ENCODE measurements around the gene ADAMTS9.

The ADAMTS9 gene

DNA sequence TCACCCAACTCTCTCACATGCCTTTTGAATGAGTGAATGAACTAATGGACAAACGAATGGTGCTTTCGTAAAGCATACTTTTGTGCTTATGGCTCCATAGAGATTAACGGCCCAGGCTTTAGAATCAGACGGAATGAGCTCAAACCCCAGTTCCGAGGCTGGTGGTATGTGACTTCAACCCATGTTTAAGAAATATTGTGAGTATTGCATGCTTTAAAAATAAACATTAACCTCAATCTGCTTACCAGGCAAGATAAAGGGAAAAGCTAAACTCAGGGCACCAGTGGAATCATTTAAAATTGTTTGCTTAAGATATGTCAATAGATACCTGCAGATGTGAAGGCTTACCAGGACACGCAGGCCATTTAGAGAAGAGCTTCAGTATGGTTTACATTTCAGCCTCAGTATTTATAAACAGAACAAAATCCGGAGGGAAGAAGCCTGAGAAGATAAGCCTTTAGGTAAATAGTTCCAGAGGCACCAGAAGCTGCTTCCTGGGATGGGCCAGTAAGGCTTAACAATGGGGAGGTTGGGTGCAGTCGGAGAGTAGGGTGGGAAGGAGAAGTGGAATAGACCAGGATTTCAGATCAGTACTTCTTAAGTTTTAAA, 186.4 kb downstream of the ADAMTS9 start:
- TF ChIP-seq, protein P1, sequence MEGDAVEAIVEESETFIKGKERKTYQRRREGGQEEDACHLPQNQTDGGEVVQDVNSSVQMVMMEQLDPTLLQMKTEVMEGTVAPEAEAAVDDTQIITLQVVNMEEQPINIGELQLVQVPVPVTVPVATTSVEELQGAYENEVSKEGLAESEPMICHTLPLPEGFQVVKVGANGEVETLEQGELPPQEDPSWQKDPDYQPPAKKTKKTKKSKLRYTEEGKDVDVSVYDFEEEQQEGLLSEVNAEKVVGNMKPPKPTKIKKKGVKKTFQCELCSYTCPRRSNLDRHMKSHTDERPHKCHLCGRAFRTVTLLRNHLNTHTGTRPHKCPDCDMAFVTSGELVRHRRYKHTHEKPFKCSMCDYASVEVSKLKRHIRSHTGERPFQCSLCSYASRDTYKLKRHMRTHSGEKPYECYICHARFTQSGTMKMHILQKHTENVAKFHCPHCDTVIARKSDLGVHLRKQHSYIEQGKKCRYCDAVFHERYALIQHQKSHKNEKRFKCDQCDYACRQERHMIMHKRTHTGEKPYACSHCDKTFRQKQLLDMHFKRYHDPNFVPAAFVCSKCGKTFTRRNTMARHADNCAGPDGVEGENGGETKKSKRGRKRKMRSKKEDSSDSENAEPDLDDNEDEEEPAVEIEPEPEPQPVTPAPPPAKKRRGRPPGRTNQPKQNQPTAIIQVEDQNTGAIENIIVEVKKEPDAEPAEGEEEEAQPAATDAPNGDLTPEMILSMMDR (IDR thresholded peaks at IDR 0.05; ENCODE audit: extremely low read depth, missing control alignments), result no peak
- no peak for DNase-seq (ENCODE audit: low spot score)

DNA sequence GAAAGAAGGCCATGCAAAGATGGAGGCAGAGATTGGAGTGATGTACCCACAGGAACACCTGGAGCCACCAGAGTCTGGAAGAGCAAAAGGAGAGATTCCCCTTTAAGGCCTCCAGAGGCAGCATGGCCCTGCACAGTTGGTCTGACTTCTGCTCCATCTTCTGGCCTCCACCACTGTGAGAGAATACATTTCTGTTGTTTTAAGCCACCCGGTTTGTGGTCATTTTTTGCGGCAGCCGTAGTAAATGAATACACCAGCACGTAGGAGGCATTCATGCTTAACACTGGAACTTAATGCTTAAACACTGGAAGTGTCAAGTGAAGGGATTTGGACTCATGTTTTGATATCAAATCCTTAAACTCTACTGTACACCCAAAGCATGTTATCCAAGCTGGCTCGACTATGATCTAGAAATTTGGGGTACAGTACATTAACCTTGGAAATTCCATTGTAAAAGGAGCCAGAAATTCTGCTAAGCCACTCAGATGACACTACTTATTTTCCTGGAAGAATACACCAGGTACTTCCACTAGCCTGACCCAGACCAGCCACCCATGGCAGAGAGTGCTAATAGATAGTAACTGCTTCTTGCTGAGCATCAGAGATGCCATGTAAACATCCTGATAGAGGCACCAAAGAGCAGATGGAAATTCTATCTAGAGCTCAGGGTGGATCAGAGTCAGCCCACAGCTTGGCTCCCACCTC, 190.9 kb downstream of the ADAMTS9 start:
- DNase-seq (ENCODE audit: low spot score), result no peak
- TF ChIP-seq, protein P1 (IDR thresholded peaks at IDR 0.05; ENCODE audit: extremely low read depth, missing control alignments), result no peak

DNA sequence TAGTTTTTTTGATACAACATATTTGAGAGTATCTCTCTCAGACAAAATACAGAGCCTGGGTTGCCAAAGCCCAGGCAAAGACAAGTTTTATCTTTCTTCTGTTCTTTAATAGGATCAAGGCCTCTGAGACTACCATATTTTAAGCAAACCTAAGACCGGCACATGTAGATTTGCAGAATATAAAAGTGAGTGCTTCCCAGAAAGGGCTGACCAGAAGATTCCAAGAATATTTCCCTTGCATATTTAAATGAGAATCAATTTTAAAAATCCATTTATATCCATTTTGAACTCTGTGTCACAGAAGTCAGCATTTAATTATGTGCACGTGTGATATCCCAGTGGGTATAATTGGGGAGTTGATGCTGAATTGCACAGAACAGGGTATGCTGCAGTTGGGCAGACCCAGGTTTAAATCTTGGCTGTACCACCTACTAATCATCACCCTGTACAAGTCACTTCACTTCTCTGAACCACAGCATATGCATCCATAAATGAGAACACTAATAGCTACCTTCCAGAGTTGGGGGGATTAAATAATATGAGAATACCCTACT, 191.9 kb downstream of the ADAMTS9 start:
- no peak for DNase-seq (ENCODE audit: low spot score)
- TF ChIP-seq, protein P1 (IDR thresholded peaks at IDR 0.05; ENCODE audit: extremely low read depth, missing control alignments), result no peak

DNA sequence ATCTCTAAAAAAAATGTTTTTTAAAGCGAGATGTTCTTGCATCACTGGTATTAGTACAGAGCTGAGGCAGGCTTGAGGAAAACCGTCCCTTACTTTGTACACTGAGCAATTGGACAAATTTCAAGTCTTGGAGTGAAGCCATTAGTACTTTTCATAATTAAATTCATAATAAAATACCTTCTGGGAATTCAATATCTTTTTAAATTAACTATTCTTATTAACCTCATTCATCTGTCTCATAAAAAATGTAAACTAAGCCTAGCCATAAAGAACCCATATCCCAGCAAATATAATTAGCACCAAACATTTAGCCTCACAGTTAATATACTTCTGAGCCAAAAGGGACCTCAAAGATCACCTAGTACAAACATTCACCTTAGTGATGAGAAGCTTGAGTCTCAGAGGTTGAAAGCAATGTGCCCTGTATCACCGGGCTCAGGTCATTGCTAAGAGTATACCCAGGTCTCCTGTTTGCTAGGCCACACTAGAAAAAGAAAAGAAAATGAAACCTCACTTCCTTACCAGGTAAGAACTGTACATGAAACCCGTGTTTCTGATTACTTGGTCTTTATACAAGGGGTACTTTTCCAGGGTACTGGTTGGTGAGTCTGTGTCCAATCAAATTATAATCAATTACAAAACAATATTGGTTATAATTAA, 192.5 kb downstream of the ADAMTS9 start:
- TF ChIP-seq, protein P1 (IDR thresholded peaks at IDR 0.05; ENCODE audit: extremely low read depth, missing control alignments), result no peak
- DNase-seq (ENCODE audit: low spot score), result no peak

DNA sequence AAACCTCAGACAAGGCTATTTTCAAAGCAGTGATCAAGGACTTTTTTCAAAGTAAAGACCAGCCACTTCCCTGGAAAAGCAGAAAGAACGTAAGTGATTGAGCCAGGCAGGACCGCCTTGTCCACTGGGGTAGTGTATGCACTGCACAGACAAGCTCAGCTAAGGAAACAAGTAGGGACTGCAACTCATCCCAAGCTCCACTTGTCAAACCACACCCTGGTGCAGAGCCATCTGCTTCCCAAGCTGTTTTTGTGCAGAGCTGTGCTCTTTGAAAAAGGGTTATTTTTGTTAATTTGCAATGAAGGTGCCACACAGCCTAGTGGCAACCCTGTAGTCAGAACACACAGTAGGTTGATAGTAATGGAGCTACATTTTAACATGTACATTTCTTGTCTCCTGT, 193.3 kb downstream of the ADAMTS9 start:
- TF ChIP-seq, protein P1 (IDR thresholded peaks at IDR 0.05; ENCODE audit: extremely low read depth, missing control alignments), result no peak
- no peak for DNase-seq (ENCODE audit: low spot score)

DNA sequence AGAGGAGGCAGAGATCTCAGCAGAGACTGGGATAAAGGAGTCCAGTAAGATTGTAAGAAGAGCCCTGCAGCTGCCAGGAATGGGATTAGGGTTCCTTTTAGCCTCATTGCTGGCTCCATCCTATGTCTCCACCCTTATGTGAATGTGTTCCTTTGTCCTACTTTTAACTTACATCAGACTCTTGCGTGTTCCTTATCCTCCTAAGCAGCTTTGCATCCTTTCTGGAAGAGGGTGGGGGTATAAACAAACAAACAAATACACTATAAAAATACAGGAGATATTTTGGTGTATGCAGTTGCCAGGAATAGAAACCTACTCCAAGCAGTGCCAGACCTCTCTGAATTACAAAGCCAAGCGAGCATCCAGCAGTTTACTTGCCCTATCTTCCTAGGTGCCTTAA, 194.7 kb downstream of the ADAMTS9 start:
- no peak for DNase-seq (ENCODE audit: low spot score)
- TF ChIP-seq, protein P1 (IDR thresholded peaks at IDR 0.05; ENCODE audit: extremely low read depth, missing control alignments), result no peak

DNA sequence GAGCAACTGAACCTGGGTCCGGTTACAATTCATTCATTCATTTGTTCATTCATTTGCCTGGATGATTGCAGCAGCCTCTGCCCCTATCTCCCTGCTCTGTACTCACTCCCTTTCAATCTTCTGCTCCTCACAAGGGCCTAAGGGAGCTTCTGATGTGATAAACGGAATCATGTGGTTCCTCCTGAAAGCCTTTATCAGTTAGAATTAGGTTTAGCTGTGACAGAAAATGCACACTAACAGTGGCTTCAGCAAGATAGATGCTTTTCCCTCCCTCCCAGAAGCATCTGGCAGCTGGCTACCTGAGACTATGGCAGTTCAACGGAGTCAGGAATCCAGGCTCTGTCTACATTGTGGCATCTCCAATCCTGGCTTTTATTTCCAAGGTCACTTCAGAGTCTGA, 196.0 kb downstream of the ADAMTS9 start:
- TF ChIP-seq, protein P1 (IDR thresholded peaks at IDR 0.05; ENCODE audit: extremely low read depth, missing control alignments), result no peak
- no peak for DNase-seq (ENCODE audit: low spot score)

All from GM20000 (cell line).